ENCODE results near the gene HTRA1.
A peak's percentile ranks its signal among the peaks of the same experiment; 100 is the strongest.

HTRA1 gene

GRCh38 chr10:122484276-122485060 is 23.1 kb downstream of the HTRA1 start:
- Histone ChIP-seq H3K9ac (no peak overlapping the region), H3K27ac (no peak overlapping the region), H4K20me1 (no peaks in the 10 kb centered on the region), H3K4me3 (no peak overlapping the region), H3K36me3 (no peaks in the 10 kb centered on the region), H3K27me3 (no peaks in the 10 kb centered on the region), H3K4me1 (peaks cover 7 to 41% (median 35%) of the 10 kb centered on the region in 10 experiments), H3K4me2 (no peak overlapping the region), H3K9me3 (replicated peaks in 1 of 11) (peaks cover 6 to 13% (median 11%) of the 10 kb centered on the region in 11 experiments; a peak in 15 of 22 replicates)
- no peak for TF ChIP-seq Cebpa-rat (IDR thresholded peaks at IDR 0.05)

DNA sequence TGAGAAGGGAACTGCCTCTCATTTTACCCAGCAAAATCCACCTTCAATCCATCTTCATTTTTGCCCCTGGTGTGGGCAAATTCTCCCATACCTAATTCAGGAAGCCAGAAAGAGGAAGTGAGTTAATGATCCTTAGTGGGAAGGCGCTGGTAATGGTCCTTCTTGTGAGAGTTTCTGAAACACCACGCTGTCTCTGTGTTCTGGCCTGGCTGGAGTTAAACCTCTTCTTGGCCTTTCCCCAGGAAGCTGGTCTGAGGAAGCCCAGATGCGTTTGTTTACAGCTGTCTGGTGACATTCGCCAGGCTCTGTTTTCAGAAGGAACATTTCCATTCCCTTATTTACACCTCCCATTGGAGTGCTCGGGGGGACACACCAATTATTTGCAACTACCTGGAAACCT is 24.3 kb downstream of the HTRA1 start:
- no peaks in the 10 kb centered on the region for H3K36me3 ChIP-seq
- H3K27ac ChIP-seq = peak overlapping the region in 1 of 11 experiments; percentile 33; a peak in 2 of 22 replicates
- TF ChIP-seq Cebpa-rat (IDR thresholded peaks at IDR 0.05) = no peak
- H3K9me3 ChIP-seq (replicated peaks in 1 of 11) = peaks cover 6 to 13% (median 11%) of the 10 kb centered on the region in 11 experiments; a peak in 15 of 22 replicates
- no peaks in the 10 kb centered on the region for H3K27me3 ChIP-seq
- H3K4me3 ChIP-seq = no peak overlapping the region
- H3K4me1 ChIP-seq = peaks cover 8 to 51% (median 38%) of the 10 kb centered on the region in 10 experiments
- no peaks in the 10 kb centered on the region for H4K20me1 ChIP-seq
- H3K9ac ChIP-seq = no peak overlapping the region
- peak overlapping the region; percentile 19 to 78 (median 53); a peak in 20 of 22 replicates for H3K4me2 ChIP-seq

GRCh38 chr10:122486406-122487080 is 25.2 kb downstream of the HTRA1 start:
- Histone ChIP-seq H3K9ac (no peak overlapping the region), H3K4me1 (peaks cover 17 to 60% (median 45%) of the 10 kb centered on the region in 10 experiments), H4K20me1 (no peaks in the 10 kb centered on the region), H3K9me3 (replicated peaks in 1 of 11) (peaks cover 4 to 10% (median 7%) of the 10 kb centered on the region in 11 experiments; a peak in 15 of 22 replicates), H3K27me3 (no peaks in the 10 kb centered on the region), H3K36me3 (no peaks in the 10 kb centered on the region), H3K4me2 (peak overlapping the region in 10 of 11 experiments; percentile 14 to 78 (median 46); a peak in 16 of 22 replicates), H3K27ac (no peak overlapping the region), H3K4me3 (no peak overlapping the region)
- TF ChIP-seq Cebpa-rat (IDR thresholded peaks at IDR 0.05) = no peak

DNA sequence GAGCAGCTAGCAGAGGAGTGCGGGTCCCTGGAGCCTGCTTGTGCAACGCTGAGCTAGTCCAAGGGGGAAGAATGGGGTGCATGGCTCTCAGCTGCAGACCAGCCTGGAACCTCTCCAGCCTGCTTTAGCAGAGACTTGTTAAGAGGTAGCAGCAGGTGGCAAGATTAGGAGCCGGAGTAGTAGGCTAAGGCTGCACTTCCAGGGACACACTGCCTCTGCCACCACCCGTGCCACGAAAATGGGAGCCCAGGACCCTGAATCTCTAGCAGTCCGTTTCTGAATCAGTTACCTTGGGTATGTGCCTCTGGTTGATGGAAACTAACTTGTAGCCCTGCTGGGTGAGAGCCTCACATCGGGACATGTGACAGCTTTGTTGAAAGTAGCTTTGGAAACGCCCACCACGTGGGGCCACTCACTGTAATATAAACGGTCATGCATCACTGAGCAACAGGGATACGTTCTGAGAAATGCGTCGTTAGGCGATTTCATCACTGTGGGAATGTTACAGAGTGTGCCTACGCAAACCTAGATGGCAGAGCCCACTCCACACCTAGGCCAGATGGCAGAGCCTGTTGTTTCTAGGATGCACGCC is 25.9 kb downstream of the HTRA1 start:
- H3K36me3 ChIP-seq = no peaks in the 10 kb centered on the region
- peak overlapping the region in 9 of 11 experiments; percentile 14 to 78 (median 33); a peak in 13 of 22 replicates for H3K4me2 ChIP-seq
- H3K27me3 ChIP-seq = no peaks in the 10 kb centered on the region
- H3K27ac ChIP-seq = no peak overlapping the region
- H3K9me3 ChIP-seq (replicated peaks in 1 of 11) = peaks cover 0 to 2% (median under 1%) of the 10 kb centered on the region in 11 experiments; a peak in 2 of 22 replicates
- no peaks in the 10 kb centered on the region for H4K20me1 ChIP-seq
- no peak overlapping the region for H3K9ac ChIP-seq
- H3K4me1 ChIP-seq = peaks cover 21 to 67% (median 48%) of the 10 kb centered on the region in 10 experiments
- no peak for TF ChIP-seq Cebpa-rat (IDR thresholded peaks at IDR 0.05)
- H3K4me3 ChIP-seq = no peak overlapping the region

- no peaks in the 10 kb centered on the region for H3K36me3 ChIP-seq
- TF ChIP-seq Cebpa-rat (IDR thresholded peaks at IDR 0.05) = no peak
- no peaks in the 10 kb centered on the region for H3K9me3 ChIP-seq (replicated peaks in 1 of 11)
- H3K4me3 ChIP-seq = no peak overlapping the region
- H3K4me2 ChIP-seq = peak overlapping the region in 5 of 11 experiments; percentile 3 to 68 (median 49); a peak in 8 of 22 replicates
- H3K27me3 ChIP-seq = no peaks in the 10 kb centered on the region
- no peaks in the 10 kb centered on the region for H4K20me1 ChIP-seq
- peaks cover 21 to 76% (median 55%) of the 10 kb centered on the region in 10 experiments for H3K4me1 ChIP-seq
- no peak overlapping the region for H3K9ac ChIP-seq
- H3K27ac ChIP-seq = no peak overlapping the region
Measured at GRCh38 chr10:122490268-122490667, 28.9 kb downstream of the HTRA1 start.

GRCh38 chr10:122490786-122491680 is 29.7 kb downstream of the HTRA1 start:
- H3K4me2 ChIP-seq = peak overlapping the region; percentile 18 to 68 (median 49); a peak in 21 of 22 replicates
- no peak for TF ChIP-seq Cebpa-rat (IDR thresholded peaks at IDR 0.05)
- peaks cover 15 to 76% (median 53%) of the 10 kb centered on the region in 10 experiments for H3K4me1 ChIP-seq
- H3K27me3 ChIP-seq = no peaks in the 10 kb centered on the region
- H3K36me3 ChIP-seq = no peaks in the 10 kb centered on the region
- H3K9ac ChIP-seq = peak overlapping the region in 1 of 11 experiments; percentile 3; a peak in 1 of 22 replicates
- H3K27ac ChIP-seq = peak overlapping the region in 1 of 11 experiments; percentile 5; a peak in 1 of 22 replicates
- no peaks in the 10 kb centered on the region for H3K9me3 ChIP-seq (replicated peaks in 1 of 11)
- H3K4me3 ChIP-seq = no peak overlapping the region
- no peaks in the 10 kb centered on the region for H4K20me1 ChIP-seq

GRCh38 chr10:122492006-122492405 is 30.7 kb downstream of the HTRA1 start:
- Histone ChIP-seq H3K36me3 (no peaks in the 10 kb centered on the region), H3K9ac (peak overlapping the region in 1 of 11 experiments; percentile 3; a peak in 1 of 22 replicates), H3K4me3 (no peak overlapping the region), H3K4me1 (peaks cover 14 to 67% (median 44%) of the 10 kb centered on the region in 10 experiments; a peak in 19 of 20 replicates), H3K27me3 (no peaks in the 10 kb centered on the region), H3K9me3 (replicated peaks in 1 of 11) (no peaks in the 10 kb centered on the region), H4K20me1 (no peaks in the 10 kb centered on the region), H3K4me2 (peak overlapping the region in 3 of 11 experiments; percentile 49 to 61 (median 57); a peak in 5 of 22 replicates), H3K27ac (0 out of 22 replicates have a peak overlapping the region, but pooled peaks of 1 of the 11 experiments have one; percentile 5)
- no peak for TF ChIP-seq Cebpa-rat (IDR thresholded peaks at IDR 0.05)

GRCh38 chr10:122492999-122493481 is 31.7 kb downstream of the HTRA1 start:
- Histone ChIP-seq H3K9ac (no peak overlapping the region), H3K4me2 (no peak overlapping the region), H3K4me1 (peaks cover 14 to 57% (median 33%) of the 10 kb centered on the region in 10 experiments; a peak in 19 of 20 replicates), H3K4me3 (no peak overlapping the region), H4K20me1 (no peaks in the 10 kb centered on the region), H3K27me3 (no peaks in the 10 kb centered on the region), H3K27ac (no peak overlapping the region), H3K36me3 (no peaks in the 10 kb centered on the region), H3K9me3 (replicated peaks in 1 of 11) (no peaks in the 10 kb centered on the region)
- TF ChIP-seq Cebpa-rat (IDR thresholded peaks at IDR 0.05) = no peak
